ENCODE data around the gene ANO1. TPM values are rescaled to one million over a fixed set of nuclear protein-coding genes. Genes with fewer than 3 reads are reported as not detected.

Gene ANO1
- polyA plus RNA-seq, 1 donor = 18.2 TPM

DNA sequence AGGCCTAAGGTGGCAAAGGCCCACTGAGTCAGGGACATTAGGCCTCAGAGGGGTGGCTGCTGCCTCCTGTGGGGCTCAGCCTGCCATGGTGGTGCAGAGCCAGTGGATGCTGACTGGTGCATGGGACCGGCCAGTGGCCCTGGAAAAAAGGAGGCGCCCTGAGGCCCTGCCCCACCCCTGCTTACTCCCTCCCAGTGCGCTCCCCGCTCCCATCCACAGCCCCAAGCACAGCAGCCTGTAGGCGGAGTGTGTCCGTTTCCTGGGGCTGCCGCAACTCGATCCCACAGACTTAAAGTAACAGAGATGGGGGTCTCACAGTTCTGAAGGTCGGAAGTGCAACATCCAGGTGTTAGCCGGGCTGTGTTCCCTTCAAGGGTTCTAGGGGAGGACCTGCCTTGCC, 86.6 kb downstream of the ANO1 start:
- DNase-seq = no peak

DNA sequence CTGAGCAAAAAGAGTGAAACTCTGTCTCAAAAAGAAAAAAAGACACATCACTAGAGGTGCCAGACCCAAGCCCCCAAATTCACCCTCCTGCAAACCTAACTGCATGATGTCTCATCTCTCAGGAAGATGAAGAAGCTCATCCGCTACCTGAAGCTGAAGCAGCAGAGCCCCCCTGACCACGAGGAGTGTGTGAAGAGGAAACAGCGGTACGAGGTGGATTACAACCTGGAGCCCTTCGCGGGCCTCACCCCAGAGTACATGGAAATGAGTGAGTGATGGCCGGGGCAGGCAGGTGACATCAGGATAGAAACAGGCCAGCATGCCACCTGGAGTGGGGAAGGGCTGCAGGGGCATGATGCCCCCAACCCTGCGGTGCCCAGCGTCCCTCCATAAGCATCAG, 89.0 kb downstream of the ANO1 start:
- DNase-seq = no peak

GRCh38 chr11:70167723-70168404, 89.7 kb downstream of the ANO1 start:
- no peak for DNase-seq

GRCh38 chr11:70168405-70168754, 90.3 kb downstream of the ANO1 start:
- no peak for DNase-seq

- DNase-seq = no peak
Observed at GRCh38 chr11:70169127-70169526, 91.0 kb downstream of the ANO1 start.

- DNase-seq = no peak
Observed at GRCh38 chr11:70169632-70170031, 91.5 kb downstream of the ANO1 start.

- DNase-seq = no peak
Observed at GRCh38 chr11:70170596-70171210, 92.6 kb downstream of the ANO1 start.

- no peak for DNase-seq
Observed at GRCh38 chr11:70173018-70173417, 94.9 kb downstream of the ANO1 start.

DNA sequence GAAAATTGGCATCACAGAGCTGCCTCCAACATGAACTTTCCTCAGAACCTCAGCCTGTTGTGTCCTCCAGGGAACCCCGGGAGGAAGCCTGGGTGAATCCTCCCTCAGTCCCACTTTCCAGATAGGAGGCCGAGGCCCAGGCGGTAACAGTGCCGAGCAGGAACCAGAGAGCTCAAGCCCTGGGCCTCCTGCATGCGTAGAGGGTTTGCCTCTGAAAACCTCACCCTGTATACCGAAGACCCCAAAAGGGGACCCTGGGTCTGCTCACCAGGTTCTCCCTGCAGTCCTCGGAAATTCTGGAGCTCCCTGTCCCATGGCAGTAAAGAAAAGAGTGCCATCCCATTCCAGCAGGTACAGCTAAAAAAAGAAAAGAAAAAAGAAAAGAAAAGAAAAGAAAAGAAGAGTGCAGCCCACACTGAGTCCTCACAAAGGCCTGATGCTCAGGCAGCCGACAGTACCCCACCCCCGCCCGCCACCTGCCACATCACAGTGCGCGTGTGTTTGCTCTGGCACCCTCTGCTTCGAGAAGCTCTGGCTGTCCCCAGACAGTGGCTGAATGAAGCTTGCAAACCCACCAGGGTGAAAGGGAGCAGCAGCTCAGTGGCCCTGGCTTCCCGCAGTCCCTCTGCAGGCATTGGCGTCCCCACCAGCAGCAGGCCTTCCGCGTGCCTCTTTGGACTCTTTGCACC, 96.6 kb downstream of the ANO1 start:
- DNase-seq = no peak

GRCh38 chr11:70175236-70175698, 97.2 kb downstream of the ANO1 start:
- peak; percentile 39 for DNase-seq

- DNase-seq = no peak
Observed at GRCh38 chr11:70176940-70177689, 99.0 kb downstream of the ANO1 start.

DNA sequence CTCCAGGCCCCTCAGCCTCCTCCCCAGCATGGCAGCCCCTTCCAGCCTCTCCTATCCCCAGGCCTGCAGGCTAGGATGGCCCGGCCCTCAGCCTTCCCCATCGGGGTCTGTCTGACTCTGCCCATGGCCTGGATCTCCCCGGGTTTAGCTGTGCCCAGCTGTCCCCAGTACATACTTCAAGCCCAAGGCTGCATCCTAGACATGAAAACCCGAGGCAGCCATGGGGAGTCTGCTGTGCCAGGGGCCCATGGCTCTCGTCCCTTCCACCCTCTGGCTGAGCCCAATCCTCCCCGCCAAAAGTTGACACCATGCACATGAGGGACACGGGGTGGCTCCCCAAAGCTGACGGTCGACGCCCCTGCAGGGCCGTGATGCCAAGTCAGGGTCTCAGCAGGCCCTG, 102.8 kb downstream of the ANO1 start:
- DNase-seq = no peak

DNA sequence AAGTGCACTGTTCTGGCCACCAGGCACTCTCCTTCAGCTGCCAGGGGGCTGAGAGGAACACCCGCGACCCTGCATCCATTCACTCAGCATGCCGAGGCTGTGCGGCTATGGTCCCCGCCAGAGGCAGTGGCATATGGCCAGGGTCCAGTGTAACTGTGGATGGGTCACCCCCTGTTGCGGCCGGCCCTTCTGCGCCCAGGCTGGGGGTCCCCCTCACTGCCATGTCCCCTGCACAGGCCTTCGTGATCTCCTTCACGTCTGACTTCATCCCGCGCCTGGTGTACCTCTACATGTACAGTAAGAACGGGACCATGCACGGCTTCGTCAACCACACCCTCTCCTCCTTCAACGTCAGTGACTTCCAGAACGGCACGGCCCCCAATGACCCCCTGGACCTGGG, 104.1 kb downstream of the ANO1 start:
- DNase-seq = no peak

GRCh38 chr11:70183032-70183431, 104.9 kb downstream of the ANO1 start:
- no peak for DNase-seq

DNA sequence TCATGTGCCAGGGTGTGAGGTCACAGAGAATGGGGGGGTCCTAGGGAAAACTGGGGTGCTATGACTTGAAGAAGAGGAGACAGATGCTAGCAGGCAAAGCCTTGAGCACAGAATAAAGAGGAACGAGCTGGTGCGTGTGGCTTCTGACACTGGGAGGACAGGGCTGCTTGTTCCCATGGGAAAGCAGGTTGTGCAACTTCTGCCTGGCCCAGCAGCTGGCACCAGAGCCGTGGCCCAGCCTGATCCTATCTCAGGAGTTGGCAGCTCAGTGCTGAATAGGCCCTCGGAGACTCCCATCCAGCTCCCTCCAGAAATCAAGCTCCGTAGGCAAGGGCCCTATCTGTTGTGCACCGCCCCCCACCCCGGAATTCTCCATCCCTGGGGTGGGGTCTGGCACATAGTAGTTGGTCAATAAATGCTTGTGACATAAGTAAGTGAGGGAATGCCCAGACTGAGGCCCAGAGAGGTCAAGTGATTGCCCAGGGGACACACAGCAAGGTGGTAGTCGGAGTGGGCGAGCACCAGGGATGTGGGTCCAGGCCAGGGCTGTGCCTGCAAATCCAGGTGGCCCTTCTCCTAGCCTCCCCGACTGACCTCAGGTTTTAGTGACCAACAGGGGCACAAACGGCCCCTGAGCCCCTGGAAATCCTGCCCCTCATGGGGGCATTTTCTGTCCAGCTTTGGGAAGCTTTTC, 105.5 kb downstream of the ANO1 start:
- DNase-seq = no peak

DNA sequence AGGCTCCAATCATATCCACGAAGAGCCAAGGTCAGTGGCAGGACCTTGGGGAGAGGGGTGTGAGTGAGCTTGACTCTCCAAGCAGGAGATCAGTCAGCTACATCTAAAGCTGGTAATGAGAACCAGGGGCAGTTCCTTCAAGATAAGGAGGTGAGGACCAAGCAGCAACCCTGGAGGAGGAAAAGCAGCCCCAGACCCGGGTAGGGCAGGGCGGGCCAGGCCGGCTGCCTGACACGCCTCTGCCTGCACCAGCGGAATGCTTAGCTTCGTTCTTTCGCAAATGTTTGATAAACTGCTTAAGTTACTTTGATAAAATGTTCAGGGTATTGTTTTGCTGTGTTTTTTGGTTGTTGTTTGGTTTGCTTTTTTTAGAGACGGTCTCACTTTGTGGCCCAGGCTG, 106.3 kb downstream of the ANO1 start:
- no peak for DNase-seq

DNA sequence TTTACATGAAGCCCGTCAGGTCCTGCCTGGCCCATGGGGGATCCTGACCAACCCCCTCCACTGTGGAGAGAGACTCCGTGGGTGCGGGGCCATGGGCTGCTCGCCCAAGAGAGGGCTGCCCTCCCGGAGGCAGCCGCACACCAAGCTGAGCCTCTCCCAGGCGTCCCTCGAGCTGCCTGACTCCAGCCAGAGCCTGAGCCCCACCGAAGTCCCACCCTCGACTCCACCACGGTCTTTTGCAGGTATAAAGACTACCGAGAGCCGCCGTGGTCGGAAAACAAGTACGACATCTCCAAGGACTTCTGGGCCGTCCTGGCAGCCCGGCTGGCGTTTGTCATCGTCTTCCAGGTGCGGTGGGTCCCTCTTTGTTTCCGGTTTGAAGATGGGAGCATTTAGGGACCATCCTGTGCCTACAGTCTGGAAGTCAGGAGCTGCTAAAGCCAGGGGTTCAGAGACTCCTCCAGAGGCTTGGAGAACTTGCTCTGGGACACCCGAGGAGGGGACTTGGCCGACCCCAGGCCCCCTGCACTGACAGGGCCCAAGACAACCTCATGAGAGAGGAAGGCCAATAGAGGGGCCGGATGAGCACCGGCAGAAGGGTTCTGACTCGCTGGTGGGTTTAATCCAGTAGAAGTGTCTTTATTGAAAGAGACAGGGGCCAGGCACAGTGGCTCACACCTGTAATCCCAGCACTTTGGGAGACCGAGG, 107.4 kb downstream of the ANO1 start:
- no peak for DNase-seq

DNA sequence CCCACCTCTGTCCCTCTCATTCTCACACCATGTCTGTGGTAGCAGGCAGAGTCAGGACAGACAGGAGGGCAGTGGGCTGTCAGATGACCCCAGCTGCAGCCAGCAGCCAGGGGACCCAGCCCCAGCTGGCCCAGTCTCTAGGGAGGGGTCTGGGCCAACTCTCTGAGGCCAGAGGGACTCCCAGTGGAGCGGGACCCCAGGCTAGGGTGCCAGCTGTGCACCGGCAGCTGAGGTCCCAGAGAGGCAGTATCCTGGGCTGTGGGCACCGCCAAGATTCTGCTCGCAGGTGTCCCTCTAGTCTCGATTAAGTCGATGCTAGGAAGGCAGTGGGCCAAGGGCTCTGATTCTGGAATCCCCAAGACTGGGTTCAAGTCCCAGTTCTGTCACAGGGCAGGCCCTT, 108.3 kb downstream of the ANO1 start:
- no peak for DNase-seq

- DNase-seq = no peak
Observed at GRCh38 chr11:70186936-70187335, 108.8 kb downstream of the ANO1 start.

- no peak for DNase-seq
Observed at GRCh38 chr11:70187771-70188170, 109.7 kb downstream of the ANO1 start.

DNA sequence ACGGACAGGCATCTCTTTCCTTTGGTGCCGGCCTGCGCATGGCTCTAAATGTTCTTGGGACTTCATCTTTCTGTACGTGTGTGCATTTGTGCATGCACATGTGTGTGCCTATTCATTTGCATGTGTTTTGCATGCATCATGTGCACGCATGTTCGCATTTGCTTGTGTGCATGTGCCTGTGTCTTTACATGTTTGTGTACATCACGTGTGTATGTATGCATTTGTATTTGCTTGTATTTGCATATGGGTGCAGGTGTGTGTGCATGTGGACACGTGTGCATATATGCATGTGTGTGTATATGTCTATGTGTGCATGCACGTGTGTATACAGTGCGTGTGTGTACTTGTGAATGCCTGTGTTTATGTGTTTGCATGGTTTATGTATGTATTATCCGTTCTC, 111.5 kb downstream of the ANO1 start:
- no peak for DNase-seq
